T-helper 17 cell (primary cell): Measurements from ENCODE around the gene C1QB. TPM values are rescaled to one million over a fixed set of nuclear protein-coding genes. Genes with fewer than 3 reads are reported as not detected.

Experiments
- ATAC-seq: fragments of 150-1000 bp; cut with Tn5 transposase; 2 replicates; pipeline ENCODE4 v1.10.0; 2021; ENCODE audit warnings: mild to moderate bottlenecking, moderate library complexity
- DNase-seq, 3 donors: peaks; one replicate each; pipeline versions ENCODE4 v3.0.0 to v3.0.0-alpha.2; 2020 to 2021
- H3K9me3 ChIP-seq: one replicate; pipeline ENCODE4 v1.7.0; 2013; ENCODE audit warnings: low read length, mild to moderate bottlenecking; ENCODE audit not compliant: control insufficient read depth, poor library complexity, severe bottlenecking
- H3K27ac Mint-ChIP-seq: one replicate; pipeline ENCODE4 v1.8.0; 2022; ENCODE audit warnings: mild to moderate bottlenecking, moderate library complexity, mixed read lengths
- H3K27me3 Mint-ChIP-seq: one replicate; pipeline ENCODE4 v1.8.0; 2022; ENCODE audit warnings: mixed read lengths
- H3K36me3 Mint-ChIP-seq: one replicate; pipeline ENCODE4 v1.8.0; 2022; ENCODE audit warnings: low read depth, mixed read lengths
- H3K4me1 Mint-ChIP-seq: one replicate; pipeline ENCODE4 v1.8.0; 2022; ENCODE audit warnings: mild to moderate bottlenecking, mixed read lengths
- H3K4me3 Mint-ChIP-seq: one replicate; pipeline ENCODE4 v1.8.0; 2022; ENCODE audit warnings: mild to moderate bottlenecking, moderate library complexity, mixed read lengths
- total RNA-seq, 4 donors: library from RNA in 2 of 4; stranded (reverse) in 2 of 4; gene quantifications; one replicate each; pipeline ENCODE4 v1.2.3 and lab custom pipeline; 2022 to 2026

C1QB gene
- total RNA-seq, 2 donors from 2014 or later = not detected

- H3K27me3 Mint-ChIP-seq = peaks cover 24% of the 10 kb centered on the region
- H3K4me1 Mint-ChIP-seq = no peaks in the 10 kb centered on the region
- H3K36me3 Mint-ChIP-seq = peaks cover under 1% of the 10 kb centered on the region
- no peak for DNase-seq
- no peak overlapping the region for H3K4me3 Mint-ChIP-seq
- no peak for ATAC-seq
- no peak overlapping the region for H3K27ac Mint-ChIP-seq
- no peaks in the 10 kb centered on the region for H3K9me3 ChIP-seq
Measured at GRCh38 chr1:22680726-22681125, 27.7 kb downstream of the C1QB start.

GRCh38 chr1:22681556-22682276 lies 28.7 kb downstream of the C1QB start:
- ATAC-seq = no peak
- H3K27me3 Mint-ChIP-seq = peaks cover 30% of the 10 kb centered on the region

GRCh38 chr1:22683547-22683946 lies 30.5 kb downstream of the C1QB start:
- H3K9me3 ChIP-seq = no peaks in the 10 kb centered on the region
- H3K4me1 Mint-ChIP-seq = no peaks in the 10 kb centered on the region
- H3K27ac Mint-ChIP-seq = no peak overlapping the region
- H3K36me3 Mint-ChIP-seq = peaks cover 5% of the 10 kb centered on the region
- no peak for DNase-seq
- H3K4me3 Mint-ChIP-seq = no peak overlapping the region
- H3K27me3 Mint-ChIP-seq = peaks cover 45% of the 10 kb centered on the region
- no peak for ATAC-seq

More at GRCh38 chr1:22681556-22682276, 28.7 kb downstream of the C1QB start:
- Mint-ChIP-seq H3K27ac (no peak overlapping the region), H3K4me1 (no peaks in the 10 kb centered on the region), H3K4me3 (no peak overlapping the region), H3K36me3 (peaks cover 3% of the 10 kb centered on the region)
- no peak for DNase-seq
- H3K9me3 ChIP-seq = no peaks in the 10 kb centered on the region

GRCh38 chr1:22685591-22686059 lies 32.6 kb downstream of the C1QB start:
- peak overlapping the region; percentile 57 for H3K27ac Mint-ChIP-seq

GRCh38 chr1:22687191-22687590 lies 34.2 kb downstream of the C1QB start:
- H3K4me1 Mint-ChIP-seq = no peaks in the 10 kb centered on the region
- H3K27ac Mint-ChIP-seq = no peak overlapping the region
- H3K36me3 Mint-ChIP-seq = peaks cover 5% of the 10 kb centered on the region
- ATAC-seq (no peak), DNase-seq (no peak)
- H3K9me3 ChIP-seq = no peaks in the 10 kb centered on the region
- H3K4me3 Mint-ChIP-seq = no peak overlapping the region
- H3K27me3 Mint-ChIP-seq = peaks cover 51% of the 10 kb centered on the region

More at GRCh38 chr1:22685591-22686059, 32.6 kb downstream of the C1QB start:
- peaks cover 5% of the 10 kb centered on the region for H3K36me3 Mint-ChIP-seq
- H3K4me3 Mint-ChIP-seq = no peak overlapping the region
- no peak for DNase-seq
- ATAC-seq = no peak
- no peaks in the 10 kb centered on the region for H3K9me3 ChIP-seq
- H3K4me1 Mint-ChIP-seq = no peaks in the 10 kb centered on the region
- H3K27me3 Mint-ChIP-seq = peaks cover 51% of the 10 kb centered on the region

GRCh38 chr1:22688466-22688865 lies 35.4 kb downstream of the C1QB start:
- no peak overlapping the region for H3K27ac Mint-ChIP-seq
- peaks cover 50% of the 10 kb centered on the region for H3K27me3 Mint-ChIP-seq

GRCh38 chr1:22689505-22689904 lies 36.5 kb downstream of the C1QB start:
- H3K4me1 Mint-ChIP-seq = no peaks in the 10 kb centered on the region
- ATAC-seq (no peak), DNase-seq (no peak)
- no peak overlapping the region for H3K27ac Mint-ChIP-seq
- no peak overlapping the region for H3K4me3 Mint-ChIP-seq
- peaks cover 46% of the 10 kb centered on the region for H3K27me3 Mint-ChIP-seq
- H3K9me3 ChIP-seq = no peaks in the 10 kb centered on the region
- H3K36me3 Mint-ChIP-seq = peaks cover 5% of the 10 kb centered on the region

More at GRCh38 chr1:22688466-22688865, 35.4 kb downstream of the C1QB start:
- H3K36me3 Mint-ChIP-seq = peaks cover 5% of the 10 kb centered on the region
- H3K4me3 Mint-ChIP-seq = no peak overlapping the region
- no peaks in the 10 kb centered on the region for H3K9me3 ChIP-seq
- ATAC-seq (no peak), DNase-seq (no peak)
- H3K4me1 Mint-ChIP-seq = no peaks in the 10 kb centered on the region

GRCh38 chr1:22691031-22691753 lies 38.2 kb downstream of the C1QB start:
- Mint-ChIP-seq H3K27me3 (peaks cover 30% of the 10 kb centered on the region), H3K4me3 (no peak overlapping the region), H3K4me1 (no peaks in the 10 kb centered on the region), H3K27ac (no peak overlapping the region), H3K36me3 (peaks cover 2% of the 10 kb centered on the region)
- H3K9me3 ChIP-seq = no peaks in the 10 kb centered on the region
- DNase-seq = no peak
- no peak for ATAC-seq

GRCh38 chr1:22694172-22694571 lies 41.1 kb downstream of the C1QB start:
- DNase-seq (no peak), ATAC-seq (no peak)
- Mint-ChIP-seq H3K4me1 (no peaks in the 10 kb centered on the region), H3K36me3 (no peaks in the 10 kb centered on the region), H3K27me3 (peaks cover 20% of the 10 kb centered on the region), H3K27ac (no peak overlapping the region), H3K4me3 (no peak overlapping the region)
- no peaks in the 10 kb centered on the region for H3K9me3 ChIP-seq

- ATAC-seq = no peak
Measured at GRCh38 chr1:22696610-22697009, 43.6 kb downstream of the C1QB start.

GRCh38 chr1:22697980-22698379 lies 44.9 kb downstream of the C1QB start:
- H3K27me3 Mint-ChIP-seq = peaks cover 32% of the 10 kb centered on the region

More at GRCh38 chr1:22696610-22697009, 43.6 kb downstream of the C1QB start:
- no peak overlapping the region for H3K4me3 Mint-ChIP-seq
- no peak overlapping the region for H3K27ac Mint-ChIP-seq
- H3K27me3 Mint-ChIP-seq = peaks cover 26% of the 10 kb centered on the region
- H3K4me1 Mint-ChIP-seq = no peaks in the 10 kb centered on the region
- H3K9me3 ChIP-seq = no peaks in the 10 kb centered on the region
- DNase-seq = no peak
- no peaks in the 10 kb centered on the region for H3K36me3 Mint-ChIP-seq

GRCh38 chr1:22699681-22700520 lies 46.9 kb downstream of the C1QB start:
- Mint-ChIP-seq H3K4me3 (no peak overlapping the region), H3K36me3 (no peaks in the 10 kb centered on the region), H3K27me3 (peaks cover 36% of the 10 kb centered on the region), H3K4me1 (peaks cover 5% of the 10 kb centered on the region), H3K27ac (no peak overlapping the region)
- H3K9me3 ChIP-seq = no peaks in the 10 kb centered on the region
- no peak for ATAC-seq
- no peak for DNase-seq

More at GRCh38 chr1:22697980-22698379, 44.9 kb downstream of the C1QB start:
- H3K9me3 ChIP-seq = no peaks in the 10 kb centered on the region
- Mint-ChIP-seq H3K4me1 (peaks cover 3% of the 10 kb centered on the region), H3K27ac (no peak overlapping the region), H3K36me3 (no peaks in the 10 kb centered on the region), H3K4me3 (no peak overlapping the region)
- DNase-seq (no peak), ATAC-seq (no peak)
